HG03432 (cell line): Measurements from ENCODE around the gene MACROD2.
"Not testable (repeated sequence)": the region's sequence is repeated elsewhere in the genome, so short reads cannot be mapped to it uniquely, and the experiment has no call there.

ENCODE experiments used
- ATAC-seq: cut with Tn5 transposase; IDR thresholded peaks from one replicate; pipeline ENCODE4 v1.9.1; 2021; ENCODE audit warnings: mild to moderate bottlenecking, moderate library complexity; ENCODE audit not compliant: unreplicated experiment

The MACROD2 gene

DNA sequence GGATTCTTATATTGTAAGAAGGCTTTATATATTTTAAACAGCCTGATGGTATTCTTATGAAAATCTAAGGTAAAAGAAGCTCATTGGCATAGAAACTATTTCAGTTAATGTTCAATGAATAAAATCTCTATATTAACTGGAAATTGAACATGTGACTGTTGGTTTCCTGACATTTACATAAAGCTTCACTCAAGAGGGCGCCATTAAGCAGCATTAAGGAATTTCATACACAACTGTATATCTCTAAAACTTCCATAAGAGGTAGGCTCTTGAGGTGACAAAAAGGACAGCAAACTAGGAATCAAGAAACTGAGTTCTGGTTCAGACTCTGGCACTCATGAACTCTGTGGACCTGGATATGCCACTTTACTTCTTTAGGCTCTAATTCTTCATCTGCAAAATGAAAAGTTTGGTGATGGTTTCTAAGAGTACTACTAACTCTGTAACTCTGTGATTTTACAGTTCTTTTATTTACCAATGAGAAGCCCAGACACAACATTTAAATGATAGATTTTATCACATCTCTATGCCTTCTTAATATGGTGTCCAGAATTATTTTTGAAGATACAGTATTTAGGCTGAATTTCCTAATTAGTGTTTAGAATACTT lies 194.6 kb downstream of the MACROD2 start:
- ATAC-seq = no peak

DNA sequence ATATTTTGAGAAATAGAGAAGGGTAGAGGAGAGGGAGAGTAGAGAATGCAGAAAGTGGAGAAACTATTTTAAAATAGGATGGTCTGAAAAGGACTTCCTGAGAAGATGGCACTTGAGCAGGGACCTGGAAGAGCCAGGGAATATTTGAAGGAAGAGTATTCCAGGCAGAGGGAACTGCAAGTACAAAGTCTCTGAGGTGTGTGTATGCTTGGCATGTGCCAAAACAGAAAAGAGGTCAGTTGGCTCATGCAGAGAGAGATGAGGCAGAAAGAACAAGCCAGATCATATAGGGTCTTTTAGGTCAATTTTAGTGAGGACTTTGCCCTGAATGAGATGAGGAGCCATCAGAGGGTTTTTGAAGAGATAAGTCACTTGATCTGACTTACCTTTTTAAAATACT lies 196.2 kb downstream of the MACROD2 start:
- ATAC-seq = no peak

DNA sequence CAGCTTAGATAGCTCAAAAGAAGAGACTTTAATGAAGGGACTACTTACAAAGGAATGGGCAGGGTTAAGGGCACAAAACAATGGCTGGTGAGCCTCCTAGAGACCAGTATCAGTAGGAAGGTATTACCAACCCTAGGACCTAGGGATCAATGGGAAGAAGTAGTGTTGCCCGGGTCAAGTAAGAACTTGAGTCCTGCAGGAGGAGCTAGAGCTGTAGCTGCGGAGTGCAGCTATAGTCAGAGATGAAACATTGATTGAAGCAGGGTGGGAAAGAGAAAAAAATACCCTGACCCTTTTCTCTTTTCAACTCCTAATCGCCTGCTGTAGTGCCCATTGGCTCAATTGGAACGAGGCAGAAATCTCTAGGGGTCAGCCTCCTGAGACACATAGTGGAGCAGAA lies 198.1 kb downstream of the MACROD2 start:
- no peak for ATAC-seq

DNA sequence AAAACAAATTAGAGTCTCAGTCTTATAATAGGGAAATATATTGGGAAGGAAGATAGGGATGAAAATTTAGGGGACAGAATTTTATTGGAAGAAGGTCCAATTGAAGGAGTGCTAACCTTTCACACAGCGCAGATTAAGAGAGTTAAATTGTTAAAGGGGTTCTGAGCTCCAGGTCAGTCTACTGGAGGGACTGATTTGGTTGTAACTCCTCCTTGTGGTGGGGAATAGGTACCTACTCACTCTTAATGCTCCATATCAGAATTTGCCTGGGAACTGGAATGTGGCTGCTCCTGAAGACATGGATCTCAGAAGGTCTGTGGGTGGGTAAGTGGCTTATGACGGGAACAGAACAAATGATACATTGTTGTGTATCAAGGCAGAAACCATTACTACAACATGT lies 198.6 kb downstream of the MACROD2 start:
- no peak for ATAC-seq

DNA sequence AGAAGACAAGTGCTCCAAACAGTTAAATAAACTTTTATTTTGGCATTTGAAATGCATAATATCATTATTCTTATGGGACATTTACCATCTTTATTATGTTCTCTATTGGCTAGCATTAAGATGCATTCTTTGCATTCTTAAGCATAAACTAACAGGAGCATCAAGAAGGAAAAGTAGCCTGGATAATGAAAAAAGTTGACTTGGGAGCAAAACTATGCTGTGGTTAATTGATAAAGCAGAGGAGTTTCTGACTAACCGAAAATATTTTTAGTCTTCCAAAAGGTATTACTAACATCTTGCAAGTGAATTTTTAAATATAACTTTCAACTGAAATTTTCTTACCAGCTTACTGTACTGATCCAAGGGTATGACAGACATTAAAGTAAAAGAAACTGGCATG lies 201.8 kb downstream of the MACROD2 start:
- ATAC-seq = no peak

DNA sequence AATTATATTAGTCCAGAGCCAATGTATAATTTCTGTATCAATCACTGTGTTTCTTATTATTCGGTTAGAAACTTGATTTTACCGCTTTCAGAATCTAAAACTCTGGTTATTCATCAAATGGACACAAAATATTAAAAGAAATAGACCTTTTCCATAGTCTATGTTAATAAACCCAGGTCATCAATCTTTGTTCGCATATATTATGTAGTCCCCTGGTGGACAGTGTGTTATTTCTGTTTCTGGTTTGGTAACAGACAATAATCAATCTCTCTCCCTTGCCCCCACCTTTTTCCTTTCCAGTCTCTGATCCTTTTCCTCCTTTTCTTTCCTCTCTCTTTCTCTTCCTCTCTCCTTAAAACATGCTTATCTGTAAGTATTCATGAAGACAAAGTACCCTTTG lies 203.1 kb downstream of the MACROD2 start:
- no peak for ATAC-seq

DNA sequence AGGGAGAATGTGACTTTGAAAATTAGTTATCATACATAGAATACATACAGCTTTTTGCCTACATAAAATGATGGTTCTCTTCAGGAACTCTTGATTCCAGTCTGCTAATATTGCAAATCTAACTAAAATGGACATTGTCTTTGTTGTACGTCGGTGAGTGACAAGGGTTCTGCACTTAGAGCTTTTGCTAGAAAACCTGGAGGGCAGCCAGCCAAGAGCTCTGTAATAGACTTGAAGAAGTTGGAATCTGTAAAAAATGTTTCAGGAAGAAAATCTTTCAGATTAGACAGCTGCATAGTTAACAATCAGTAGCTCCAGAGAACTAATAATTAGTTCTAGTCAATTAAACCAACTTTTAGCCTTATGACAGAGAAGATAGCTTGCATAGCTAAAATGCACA lies 203.8 kb downstream of the MACROD2 start:
- no peak for ATAC-seq

DNA sequence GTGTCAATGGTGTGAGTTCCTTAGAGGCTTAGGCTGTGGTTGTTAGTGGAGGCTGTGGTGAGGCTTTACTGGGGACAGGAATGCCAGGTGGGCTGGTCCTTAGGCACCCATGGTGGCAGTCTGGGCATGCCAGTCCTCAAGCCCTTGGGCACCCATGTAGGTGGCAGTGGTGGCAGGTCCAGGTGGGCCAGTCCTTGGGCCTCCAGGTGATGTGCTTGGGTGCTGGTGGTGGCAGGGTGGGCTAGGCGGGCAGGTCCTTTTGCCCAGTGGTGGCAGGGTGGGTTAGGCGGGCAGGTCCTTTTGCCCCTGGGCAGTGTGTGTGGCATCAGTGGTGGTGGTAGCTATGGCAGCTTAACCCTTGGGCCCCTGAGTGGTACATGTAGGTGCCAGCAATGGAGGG lies 208.3 kb downstream of the MACROD2 start:
- no peak for ATAC-seq

DNA sequence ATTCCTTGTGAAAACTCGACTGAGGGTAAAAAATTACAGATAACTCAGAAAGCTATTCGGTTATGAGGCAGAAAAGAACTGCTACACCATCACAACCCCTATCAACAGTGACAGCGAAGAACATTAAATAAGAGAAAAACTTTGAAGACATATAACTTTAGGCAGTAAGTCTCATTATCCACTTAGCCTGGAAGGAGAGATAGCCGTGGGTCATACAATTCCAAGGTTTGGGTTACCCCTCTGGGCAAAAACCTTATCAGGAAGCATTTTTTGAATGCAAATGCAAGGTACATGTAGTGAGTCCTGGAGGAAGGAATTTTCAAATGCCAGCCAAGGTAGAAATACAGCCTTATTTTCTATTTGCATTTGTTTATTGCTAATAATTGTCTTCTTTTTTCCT lies 212.3 kb downstream of the MACROD2 start:
- no peak for ATAC-seq

DNA sequence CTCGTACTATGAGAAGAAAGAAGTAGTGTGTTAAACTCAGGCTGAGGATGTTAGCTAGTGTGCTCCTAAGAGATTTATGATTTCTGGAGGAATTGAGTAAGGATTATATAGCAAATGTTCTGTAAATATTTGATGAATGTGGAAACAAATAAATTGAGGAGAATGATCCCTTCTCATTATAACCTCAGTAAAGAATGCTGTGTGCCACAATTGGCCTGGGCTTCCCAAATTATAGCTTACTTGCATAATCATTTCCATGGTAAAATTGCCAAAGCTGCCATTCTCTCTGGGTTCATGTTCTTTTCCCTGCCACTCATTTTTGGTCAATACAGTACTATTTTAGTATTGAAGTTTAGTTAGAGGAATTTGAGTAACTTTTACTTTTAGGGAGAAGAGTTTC lies 213.6 kb downstream of the MACROD2 start:
- no peak for ATAC-seq

DNA sequence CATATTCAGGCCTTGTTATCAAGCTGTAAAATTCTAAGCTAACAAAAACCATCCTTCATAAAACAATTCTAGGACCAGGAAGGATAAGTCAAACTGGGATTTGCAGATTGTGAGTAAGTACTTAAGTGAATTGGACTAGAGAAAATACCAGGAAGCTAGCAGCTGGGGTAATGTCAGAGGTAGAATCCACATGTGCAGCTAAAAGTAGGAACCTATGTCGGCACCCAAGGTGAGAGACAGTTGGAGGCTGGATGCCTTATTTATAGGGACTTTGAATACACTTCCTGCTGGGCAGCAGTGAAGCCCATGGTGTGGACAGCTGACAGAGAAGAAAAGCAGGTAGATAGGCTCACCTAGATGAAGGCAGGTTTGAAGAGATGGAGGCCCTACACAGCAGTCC lies 214.8 kb downstream of the MACROD2 start:
- ATAC-seq = no peak

DNA sequence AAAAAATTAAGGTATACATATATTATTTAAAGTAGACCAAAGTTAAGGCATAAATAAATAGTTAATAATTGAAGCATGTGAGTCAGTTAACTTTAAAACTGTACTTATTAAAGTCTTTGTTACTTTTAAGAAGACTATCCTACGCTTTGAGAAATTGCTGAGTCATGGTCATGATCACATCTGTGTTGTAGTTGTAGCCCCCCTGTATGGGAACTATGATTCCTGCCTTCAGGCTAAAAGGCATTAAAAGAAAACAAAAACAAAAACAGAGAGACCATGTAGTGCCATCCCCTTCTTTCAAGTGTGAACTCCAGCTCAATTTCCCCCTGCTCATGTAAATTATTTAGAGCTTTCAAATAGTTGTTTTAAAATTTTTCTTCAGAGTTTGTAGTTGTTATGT lies 218.7 kb downstream of the MACROD2 start:
- no peak for ATAC-seq

DNA sequence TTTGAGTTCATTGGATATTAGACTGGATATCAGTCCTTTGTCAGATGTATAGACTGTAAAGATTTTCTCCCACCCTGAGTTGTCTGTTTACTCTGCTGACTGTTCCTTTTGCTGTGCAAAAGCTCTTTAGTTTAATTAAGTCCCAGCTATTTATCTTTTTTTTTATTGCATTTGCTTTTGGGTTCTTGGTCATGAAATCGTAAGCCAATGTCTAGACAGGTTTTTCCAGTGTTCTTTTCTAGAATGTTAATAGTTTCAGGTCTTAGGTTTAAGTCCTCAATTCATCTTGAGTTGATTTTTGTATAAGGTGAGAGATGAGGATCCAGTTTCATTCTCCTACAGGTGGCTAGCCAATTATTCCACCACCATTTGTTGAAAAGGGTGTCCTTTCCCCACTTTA lies 220.6 kb downstream of the MACROD2 start:
- ATAC-seq = not testable (repeated sequence)

DNA sequence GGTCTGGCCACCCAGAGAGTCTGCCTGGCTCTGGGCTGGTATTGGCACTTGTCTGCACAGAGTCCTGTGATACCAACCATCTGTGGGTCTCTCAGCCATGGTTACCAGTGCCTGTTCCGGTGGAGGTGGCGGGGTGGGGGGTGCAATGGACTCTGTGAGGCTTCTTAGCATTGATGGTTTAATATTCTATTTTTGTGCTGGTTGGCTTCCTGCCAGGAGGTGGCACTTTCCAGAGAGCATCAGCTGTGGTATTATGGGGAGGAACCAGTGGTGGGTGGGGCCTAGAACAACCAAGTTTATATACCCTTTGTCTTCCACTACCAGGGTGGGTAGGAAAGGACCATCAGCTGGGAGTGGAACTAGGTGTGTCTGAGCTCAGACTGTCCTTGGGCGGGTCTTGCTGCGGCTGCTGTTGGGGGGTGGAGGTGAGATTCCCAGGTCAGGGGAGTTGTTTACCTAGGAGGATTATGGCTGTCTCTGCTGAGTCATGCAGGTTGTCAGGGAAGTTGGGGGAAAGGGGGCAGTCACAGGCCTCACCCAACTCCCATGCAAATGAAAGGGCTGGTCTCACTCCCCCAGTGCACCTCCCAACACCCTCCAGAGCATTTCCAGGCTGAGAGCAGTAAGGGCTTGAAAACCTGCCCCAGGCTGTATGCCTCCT lies 224.6 kb downstream of the MACROD2 start:
- ATAC-seq = no peak

DNA sequence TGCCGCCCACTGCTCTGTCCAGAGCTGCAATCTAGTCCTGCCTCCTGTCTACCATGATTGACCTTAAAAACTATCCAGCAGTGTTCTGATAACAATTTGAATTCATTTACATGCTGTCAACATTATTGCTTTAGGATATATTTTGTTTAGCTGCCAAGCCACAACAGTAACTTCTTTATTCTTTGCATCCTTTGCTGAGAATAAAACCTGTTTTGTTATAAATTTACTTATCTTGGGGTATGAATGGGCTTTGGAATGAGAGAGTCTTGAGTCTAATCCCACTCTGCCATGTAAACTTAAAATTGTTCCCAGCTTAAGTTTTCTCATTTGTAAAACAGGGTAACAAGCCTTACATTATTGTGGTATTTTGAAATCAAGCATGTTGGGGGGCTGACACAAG lies 225.7 kb downstream of the MACROD2 start:
- ATAC-seq = no peak

DNA sequence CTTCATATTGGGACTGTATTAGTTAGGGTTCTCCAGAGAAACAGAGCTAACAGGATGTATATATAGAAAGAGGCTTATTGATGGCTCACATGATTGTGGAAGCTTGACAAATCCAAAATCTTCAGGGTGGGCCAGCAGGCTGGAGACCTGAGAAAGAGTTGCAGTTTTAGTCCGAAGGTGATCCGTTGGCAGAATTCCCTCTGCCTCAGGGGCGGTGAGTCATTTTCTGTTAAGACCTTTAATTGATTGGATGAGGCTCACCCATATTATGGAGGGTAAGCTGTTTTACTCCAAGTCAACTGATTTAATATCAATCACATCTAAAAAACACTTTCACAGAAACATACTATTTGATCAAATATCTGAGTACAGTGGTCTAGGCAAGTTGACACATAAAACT lies 228.5 kb downstream of the MACROD2 start:
- no peak for ATAC-seq

DNA sequence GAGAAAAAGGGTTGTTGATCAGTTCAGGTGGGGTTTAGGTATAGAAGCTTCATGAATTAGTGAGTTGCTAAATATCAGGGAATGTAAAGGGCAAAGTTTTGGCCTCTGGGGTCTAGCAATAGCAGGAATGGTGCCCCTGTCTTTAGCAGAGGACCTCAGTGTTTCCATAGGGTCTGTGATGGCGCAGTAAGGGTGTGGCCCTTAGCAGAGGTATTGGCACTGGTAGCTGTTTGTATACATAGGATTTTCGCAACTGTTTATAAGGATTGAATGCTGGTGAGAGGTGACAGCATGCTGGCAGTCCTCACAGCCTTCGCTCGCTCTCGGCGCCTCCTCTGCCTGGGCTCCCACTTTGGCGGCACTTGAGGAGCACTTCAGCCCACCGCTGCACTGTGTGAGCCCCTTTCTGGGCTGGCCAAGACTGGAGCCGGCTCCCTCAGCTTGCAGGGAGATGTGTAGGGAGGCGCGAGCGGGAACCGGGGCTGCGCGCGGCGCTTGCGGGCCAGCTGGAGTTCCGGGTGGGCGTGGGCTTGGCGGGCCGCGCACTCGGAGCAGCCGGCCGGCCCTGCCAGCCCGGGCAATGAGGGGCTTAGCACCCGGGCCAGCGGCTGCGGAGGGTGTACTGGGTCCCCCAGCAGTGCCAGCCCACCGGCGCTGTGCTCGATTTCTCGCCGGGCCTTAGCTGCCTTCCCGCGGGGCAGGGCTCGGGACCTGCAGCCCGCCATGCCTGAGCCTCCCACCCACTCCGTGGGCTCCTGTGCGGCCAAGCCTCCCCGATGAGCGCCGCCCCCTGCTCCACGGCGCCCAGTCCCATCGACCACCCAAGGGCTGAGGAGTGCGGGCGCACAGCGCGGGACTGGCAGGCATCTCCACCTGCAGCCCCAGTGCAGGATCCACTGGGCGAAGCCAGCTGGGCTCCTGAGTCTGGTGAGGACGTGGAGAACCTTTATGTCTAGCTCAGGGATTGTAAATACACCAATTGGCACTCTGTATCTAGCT lies 231.0 kb downstream of the MACROD2 start:
- not testable (repeated sequence) for ATAC-seq

DNA sequence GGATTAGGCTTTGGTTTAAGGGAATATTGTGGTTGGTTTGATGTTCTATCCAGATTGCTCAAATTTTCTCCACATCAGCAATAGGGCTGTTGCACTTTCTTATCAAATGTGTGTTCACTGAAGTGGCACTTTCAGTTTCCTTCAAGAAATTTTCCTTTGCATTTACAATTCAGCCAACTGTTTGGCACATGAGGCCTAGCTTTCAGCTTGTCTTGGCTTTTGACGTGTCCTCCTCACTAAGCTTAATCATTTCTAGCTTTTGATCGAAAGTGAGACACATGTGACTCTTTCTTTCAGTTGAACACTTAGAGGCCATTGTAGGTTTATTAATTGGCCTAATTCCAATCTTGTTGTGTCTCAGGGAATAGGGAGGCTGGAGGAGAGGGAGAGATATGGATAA lies 237.3 kb downstream of the MACROD2 start:
- peak; percentile 95 for ATAC-seq

DNA sequence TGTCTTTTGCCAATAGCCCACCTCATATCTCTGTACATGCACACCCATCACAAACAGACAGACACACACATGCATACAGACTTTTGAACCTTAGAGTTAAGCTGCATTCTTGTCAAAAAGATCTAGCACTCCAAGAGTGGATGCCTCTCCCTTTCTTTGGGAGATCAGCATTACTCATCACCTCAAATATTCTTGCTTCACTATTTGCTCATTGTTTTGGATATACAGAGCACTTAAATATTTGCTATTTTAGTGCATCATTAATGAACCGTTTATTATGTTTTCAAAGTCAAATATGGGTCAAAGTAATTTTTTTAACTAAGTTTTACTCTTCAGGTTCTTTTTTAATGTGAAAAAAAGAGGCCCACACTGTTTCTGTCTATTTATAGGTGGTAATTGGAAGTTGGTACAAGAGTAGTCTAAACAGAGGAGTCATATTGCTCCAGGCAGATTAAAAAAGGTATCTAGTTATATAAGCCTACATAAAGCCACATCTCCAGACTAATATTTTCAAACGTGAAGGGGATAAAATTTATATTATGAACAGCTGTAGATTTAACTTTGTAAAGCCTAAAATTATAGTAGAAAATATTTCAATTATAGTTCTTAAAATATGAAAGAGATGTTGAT lies 239.5 kb downstream of the MACROD2 start:
- ATAC-seq = no peak

DNA sequence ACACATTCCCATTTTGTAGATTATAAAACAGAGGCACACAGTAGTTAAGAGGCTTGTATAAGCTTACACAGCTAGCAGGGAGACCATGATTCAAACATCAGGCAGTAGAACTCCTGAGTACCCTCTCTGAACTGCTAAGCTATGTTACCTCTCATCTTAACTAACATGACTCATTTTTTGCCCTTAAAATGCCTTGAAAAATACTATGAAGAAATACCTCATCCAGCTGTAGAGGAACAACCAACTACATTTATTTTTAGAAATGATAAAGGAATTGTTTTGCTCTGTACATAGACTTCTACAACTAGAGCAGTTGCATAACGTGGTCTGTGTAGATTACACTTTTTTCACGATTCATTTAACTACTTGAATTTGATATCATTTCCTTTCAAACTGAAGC lies 240.0 kb downstream of the MACROD2 start:
- no peak for ATAC-seq

DNA sequence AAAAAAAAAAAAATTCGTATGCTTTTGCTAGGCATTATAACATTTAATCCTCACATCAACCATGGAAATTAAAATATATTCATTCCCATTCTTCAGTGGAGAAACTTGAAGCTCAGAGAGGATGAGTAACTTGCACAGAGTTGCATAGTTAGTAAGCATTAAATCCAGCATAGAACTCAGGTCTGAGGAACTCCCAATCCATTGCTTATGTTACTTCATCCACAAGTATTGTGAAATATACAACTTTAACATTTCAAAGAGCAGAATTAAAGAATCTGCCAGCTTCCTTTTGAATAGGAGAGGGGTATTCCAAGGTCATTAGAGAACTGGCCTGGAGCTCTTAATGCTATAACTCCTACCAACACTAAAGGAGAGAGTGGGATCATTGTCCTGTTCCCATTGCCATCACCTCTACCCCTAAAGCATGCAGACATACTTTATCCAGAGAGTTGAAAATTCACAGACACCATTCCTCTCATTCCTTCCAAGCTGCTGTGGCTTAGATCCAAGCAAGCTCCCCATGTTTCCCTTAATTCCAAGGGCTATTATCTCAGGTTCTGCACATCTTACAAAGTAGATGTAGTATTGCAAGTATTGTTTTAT lies 250.2 kb downstream of the MACROD2 start:
- no peak for ATAC-seq
